Stimulated activated CD8-positive, alpha-beta memory T cell treated with anti-CD3 and anti-CD28 coated beads, Interleukin-15, amount 100 ng/mL, for 1 hour (primary cell): ENCODE results near the gene MRPL50.

Experiments
- DNase-seq: peaks from one replicate; pipeline ENCODE4 v3.0.0-alpha.2; 2020; ENCODE audit warnings: low read depth

The MRPL50 gene

GRCh38 chr9:101398068-101398929 lies at the start of gene MRPL50, which contains the start of gene ZNF189:
Gene MRPL50, minus strand, starts transcription at chr9:101398618. Its CDS starts 26 bp downstream, at chr9:101398592.
Gene ZNF189, plus strand, starts transcription at chr9:101398851. Its CDS starts 306 bp downstream, at chr9:101399157.
- peak; percentile 94 for DNase-seq

- no peak for DNase-seq
These were observed 48.3 kb upstream of the MRPL50 start for GRCh38 chr9:101446732-101447131.

GRCh38 chr9:101445353-101446029 lies 47.1 kb upstream of the MRPL50 start:
- no peak for DNase-seq

- DNase-seq = no peak
These were observed 45.0 kb upstream of the MRPL50 start for GRCh38 chr9:101443364-101443771.

GRCh38 chr9:101442736-101443135 lies 44.3 kb upstream of the MRPL50 start:
- no peak for DNase-seq

- DNase-seq = no peak
These were observed 43.9 kb upstream of the MRPL50 start for GRCh38 chr9:101442318-101442717.

GRCh38 chr9:101440714-101441230 lies 42.4 kb upstream of the MRPL50 start:
- no peak for DNase-seq

- no peak for DNase-seq
These were observed 40.1 kb upstream of the MRPL50 start for GRCh38 chr9:101438523-101438922.

- DNase-seq = no peak
These were observed 39.4 kb upstream of the MRPL50 start for GRCh38 chr9:101437806-101438232.

- DNase-seq = no peak
These were observed 37.2 kb upstream of the MRPL50 start, which contains the start of gene ALDOB for GRCh38 chr9:101435601-101436079. Gene ALDOB, minus strand, starts transcription at chr9:101435774. Its CDS starts 4,887 bp downstream, at chr9:101430887.

GRCh38 chr9:101434998-101435397 lies 36.6 kb upstream of the MRPL50 start:
- DNase-seq = no peak

- no peak for DNase-seq
These were observed 34.8 kb upstream of the MRPL50 start for GRCh38 chr9:101433229-101433628.

GRCh38 chr9:101432740-101433139 lies 34.3 kb upstream of the MRPL50 start:
- DNase-seq = no peak

- no peak for DNase-seq
These were observed 33.8 kb upstream of the MRPL50 start for GRCh38 chr9:101432171-101432570.

GRCh38 chr9:101429736-101430135 lies 31.3 kb upstream of the MRPL50 start:
- no peak for DNase-seq

GRCh38 chr9:101428909-101429308 lies 30.5 kb upstream of the MRPL50 start:
- no peak for DNase-seq

- no peak for DNase-seq
These were observed 29.7 kb upstream of the MRPL50 start for GRCh38 chr9:101427957-101428655.

- no peak for DNase-seq
These were observed 28.9 kb upstream of the MRPL50 start for GRCh38 chr9:101427358-101427757.

- DNase-seq = no peak
These were observed 23.2 kb upstream of the MRPL50 start for GRCh38 chr9:101421653-101422065.

GRCh38 chr9:101419863-101420262 lies 21.4 kb upstream of the MRPL50 start:
- no peak for DNase-seq

GRCh38 chr9:101418518-101419430 lies 20.4 kb upstream of the MRPL50 start:
- no peak for DNase-seq
